Right lobe of liver (tissue), 6 donors: ENCODE results near the gene CHCHD1. TPM values are rescaled to one million over a fixed set of nuclear protein-coding genes. Genes with fewer than 3 reads are reported as not detected.

Experiments used
- ATAC-seq, 4 donors: fragments of 200-7000 bp; cut with Tn5 transposase; one replicate each; pipeline ENCODE4 v1.9.1; 2020; ENCODE audit warnings: mild to moderate bottlenecking in 4 of 4, moderate library complexity in 4 of 4
- DNase-seq, 3 donors: peaks; one replicate each; pipeline ENCODE4 v3.0.0-alpha.2; 2020
- H3K27ac ChIP-seq, 3 donors: fragments of 200-600 bp; one replicate each; pipeline ENCODE4 v1.8.0; 2022
- H3K27me3 ChIP-seq, 2 donors: fragments of 200-600 bp; one replicate each; pipeline ENCODE4 v1.8.0; 2022
- H3K36me3 ChIP-seq, 4 donors: fragments of 200-600 bp; sonication (generic) in 1 of 4; one replicate each; pipeline versions ENCODE4 v1.5.1 to v1.8.0; 2017 to 2022; ENCODE audit warnings: control low read depth in 1 of 4
- H3K4me1 ChIP-seq, 4 donors: fragments of 200-600 bp; sonication (generic) in 1 of 4; one replicate each; pipeline versions ENCODE4 v1.5.1 to v1.8.0; 2017 to 2022; ENCODE audit warnings: control low read depth in 1 of 4
- H3K4me3 ChIP-seq, 3 donors: fragments of 200-600 bp; one replicate each; pipeline ENCODE4 v1.8.0; 2022
- H3K9me3 ChIP-seq, 4 donors: fragments of 200-600 bp; sonication (generic) in 1 of 4; one replicate each; pipeline versions ENCODE4 v1.5.1 to v1.8.0; 2017 to 2022; ENCODE audit warnings: control low read depth in 1 of 4
- CTCF ChIP-seq, 4 donors: fragments of 200-600 bp in 3 of 4; fragments of 450-650 bp in 1 of 4; IDR thresholded peaks; one replicate each; pipeline versions ENCODE4 v1.5.1 to v1.8.0; 2016 to 2022; ENCODE audit warnings: antibody characterized with exemption in 4 of 4, mild to moderate bottlenecking in 2 of 4
- POLR2A ChIP-seq: fragments of 450-650 bp; IDR thresholded peaks from one replicate; pipeline ENCODE4 v1.6.1; 2017; ENCODE audit warnings: antibody characterized with exemption, mild to moderate bottlenecking
- WGBS: methylation state at CpG from one replicate; pipeline ENCODE4 v1.1.6; 2018; ENCODE audit warnings: low coverage, low lambda C conversion rate; ENCODE audit not compliant: insufficient coverage; ENCODE audit errors: missing lambda C conversion rate; 5-methylcytosine and 5-hydroxymethylcytosine counted together
- intact Hi-C, 2 donors: fragments of 100-400 bp; cut with DNase I; formaldehyde crosslinking; loops; one replicate each; pipeline versions ENCODE4 v1.11.2 to v1.14.1; 2022
- total RNA-seq, 6 experiments: library from RNA; depleted of rRNA in 2 of 6; stranded (reverse); fragments of >200 nt in 2 of 6; fragmentation: NEBNext Ultra II Directional in 3 of 6; extraction: Animal tissue kit (Norgen Biotek cat#: 25700) in 3 of 6; gene quantifications; one replicate each; pipeline versions ENCODE4 v1.1.0 to v1.2.4, GENCODE V29; 2016 to 2023
- donor health status: DM: no; HTN: yes; CAD: no.
- donor health status: DM: no; HTN: no; CAD: no.
- donor health status: DM: no; HTN: no; CAD: no.
- donor health status: DM: no; HTN: yes; CAD: no.
- donor health status: DM: no; HTN: yes; CAD: no.

The CHCHD1 gene
- total RNA-seq, 6 experiments from 2014 or later = 13.0 to 25.1 (median 17.4) TPM

GRCh38 chr10:73756183-73756582, 25.7 kb upstream of the CHCHD1 start:
- Histone ChIP-seq H3K4me1 (peaks cover 0 to 5% (median 2%) of the 10 kb centered on the region in 4 donors), H3K27me3 (no peaks in the 10 kb centered on the region), H3K4me3 (no peak overlapping the region), H3K36me3 (peaks cover 0 to 62% (median 41%) of the 10 kb centered on the region in 4 donors), H3K9me3 (no peaks in the 10 kb centered on the region), H3K27ac (no peak overlapping the region)
- intact Hi-C loops = no loop called here
- no peak for ATAC-seq
- TF ChIP-seq CTCF (IDR thresholded peaks at IDR 0.05) (no peak), POLR2A (no peak)
- DNase-seq = no peak
- 50% methylated on average over 1 of the region's 1 CpG for WGBS

GRCh38 chr10:73758704-73759511, 22.9 kb upstream of the CHCHD1 start:
- Histone ChIP-seq H3K4me3 (no peak overlapping the region), H3K36me3 (peaks cover 7 to 63% (median 40%) of the 10 kb centered on the region in 4 donors)
- no peak for DNase-seq

GRCh38 chr10:73759512-73760115, 22.2 kb upstream of the CHCHD1 start:
- H3K27me3 ChIP-seq = no peaks in the 10 kb centered on the region
- H3K9me3 ChIP-seq = no peaks in the 10 kb centered on the region
- intact Hi-C loops = no loop called here
- no peak for TF ChIP-seq POLR2A
- no peak for TF ChIP-seq CTCF (IDR thresholded peaks at IDR 0.05)
- H3K4me3 ChIP-seq = no peak overlapping the region
- H3K36me3 ChIP-seq = peaks cover 9 to 64% (median 40%) of the 10 kb centered on the region in 4 donors
- no peaks in the 10 kb centered on the region for H3K4me1 ChIP-seq
- H3K27ac ChIP-seq = no peak overlapping the region
- DNase-seq = no peak
- 59% methylated on average over 3 of the region's 5 CpGs for WGBS
- peak in 3 of 4 donors; percentile 46 to 58 (median 53) for ATAC-seq

More at GRCh38 chr10:73758704-73759511, 22.9 kb upstream of the CHCHD1 start:
- no peaks in the 10 kb centered on the region for H3K27me3 ChIP-seq
- ATAC-seq = no peak
- no peak for TF ChIP-seq POLR2A
- no peak for TF ChIP-seq CTCF (IDR thresholded peaks at IDR 0.05)
- intact Hi-C loops = no loop called here
- 85% methylated on average over 4 of the region's 9 CpGs for WGBS
- no peaks in the 10 kb centered on the region for H3K9me3 ChIP-seq
- no peak overlapping the region for H3K27ac ChIP-seq
- H3K4me1 ChIP-seq = no peaks in the 10 kb centered on the region

- H3K4me1 ChIP-seq = no peaks in the 10 kb centered on the region
Observed at GRCh38 chr10:73761781-73762180, 20.1 kb upstream of the CHCHD1 start.

More at GRCh38 chr10:73761781-73762180, 20.1 kb upstream of the CHCHD1 start:
- WGBS = 100% methylated on average over 1 of the region's 1 CpG
- H3K27me3 ChIP-seq = no peaks in the 10 kb centered on the region
- no peak for DNase-seq
- intact Hi-C loops = no loop called here
- no peak for ATAC-seq
- peaks cover 9 to 82% (median 59%) of the 10 kb centered on the region in 4 donors for H3K36me3 ChIP-seq
- H3K4me3 ChIP-seq = no peak overlapping the region
- H3K27ac ChIP-seq = no peak overlapping the region
- TF ChIP-seq POLR2A = no peak
- no peak for TF ChIP-seq CTCF (IDR thresholded peaks at IDR 0.05)
- H3K9me3 ChIP-seq = no peaks in the 10 kb centered on the region
